HG02884 (cell line): ENCODE results near the gene RWDD1.
"Not testable (repeated sequence)": the region's sequence is repeated elsewhere in the genome, so short reads cannot be mapped to it uniquely, and the experiment has no call there.

Experiments used
- ATAC-seq: cut with Tn5 transposase; IDR thresholded peaks from one replicate; pipeline ENCODE4 v1.9.1; 2021; ENCODE audit warnings: mild to moderate bottlenecking, moderate library complexity; ENCODE audit not compliant: unreplicated experiment

The RWDD1 gene

GRCh38 chr6:116603916-116604315 lies 32.6 kb downstream of the RWDD1 start:
- not testable (repeated sequence) for ATAC-seq

- not testable (repeated sequence) for ATAC-seq
These were observed 33.6 kb downstream of the RWDD1 start for GRCh38 chr6:116604868-116605267.

GRCh38 chr6:116605935-116606334 lies 34.6 kb downstream of the RWDD1 start:
- no peak for ATAC-seq

- no peak for ATAC-seq
These were observed 39.8 kb downstream of the RWDD1 start for GRCh38 chr6:116611056-116611455.

GRCh38 chr6:116615937-116616736 lies 44.8 kb downstream of the RWDD1 start, which contains the start of gene RSPH4A:
Gene RSPH4A (plus strand): TSS chr6:116616479. CDS start chr6:116616624, 145 bp downstream.
- peak; percentile 100 for ATAC-seq

- no peak for ATAC-seq
These were observed 45.4 kb downstream of the RWDD1 start for GRCh38 chr6:116616737-116617053.

GRCh38 chr6:116624036-116624805 lies 52.9 kb downstream of the RWDD1 start:
- ATAC-seq, result no peak

GRCh38 chr6:116625872-116626271 lies 54.6 kb downstream of the RWDD1 start:
- no peak for ATAC-seq

- ATAC-seq, result no peak
These were observed 58.3 kb downstream of the RWDD1 start for GRCh38 chr6:116629563-116629981.

GRCh38 chr6:116631379-116631990 lies 60.2 kb downstream of the RWDD1 start:
- peak; percentile 59 for ATAC-seq

GRCh38 chr6:116633685-116634084 lies 62.4 kb downstream of the RWDD1 start:
- ATAC-seq, result no peak
